DOHH2 (cell line): ENCODE measurements around the gene MMADHC.

Source experiments
- CTCF ChIP-seq: fragments of 200-600 bp; sonication (generic); IDR thresholded peaks from one replicate; pipeline ENCODE4 v1.5.1; 2014; ENCODE audit warnings: antibody characterized with exemption, mild to moderate bottlenecking, low read depth, low read length; ENCODE audit not compliant: poor library complexity, severe bottlenecking
- EZH2phosphoT487 ChIP-seq: fragments of 200-600 bp; sonication (generic); IDR thresholded peaks from 2 replicates; pipeline ENCODE4 v1.6.1; 2017; ENCODE audit warnings: borderline replicate concordance, mild to moderate bottlenecking, antibody characterized with exemption, low read length, moderate library complexity, mixed read lengths

GRCh38 chr2:149594411-149594810 is 6.8 kb upstream of the MMADHC start:
- TF ChIP-seq CTCF (no peak), EZH2phosphoT487 (no peak)
